SK-N-SH (cell line): ENCODE results near the gene ICE1. TPM values are rescaled to one million over a fixed set of nuclear protein-coding genes. Genes with fewer than 3 reads are reported as not detected.

ENCODE experiments used
- CTCF ChIA-PET: fragments of 300-600, 350-600 bp; formaldehyde crosslinking; extraction: SDS; loops from one replicate; lab custom pipeline; 2021; lab: Yijun Ruan, JAX
- POLR2A ChIA-PET: fragments of 350-600 bp; sonication (Branson Sonifier 250); formaldehyde crosslinking; extraction: SDS; loops from one replicate; lab custom pipeline; 2020; ENCODE audit warnings: antibody characterized with exemption, inconsistent platforms; lab: Yijun Ruan, JAX
- DNase-seq: peaks from one replicate; pipeline ENCODE4 v3.0.0; 2012
- H2AFZ ChIP-seq: fragments of 200-600 bp; sonication (generic); 2 replicates; pipeline ENCODE4 v1.8.1; 2016; ENCODE audit warnings: antibody characterized with exemption, mild to moderate bottlenecking, low read depth
- H3F3A ChIP-seq: fragments of 200-600 bp; sonication (generic); replicated peaks from 2 replicates; pipeline ENCODE3; 2016; ENCODE audit warnings: antibody characterized with exemption, mild to moderate bottlenecking; ENCODE audit not compliant: insufficient read depth
- H3K27ac ChIP-seq, 2 experiments: fragments of 200-500 bp in 1 of 2; fragments of 200-600 bp in 1 of 2; sonication (Bioruptor generic) in 1 of 2; sonication (generic), shearing (Covaris generic) in 1 of 2; 2 replicates each; pipeline versions ENCODE4 v1.5.1 to v1.6.1; 2014 to 2016; ENCODE audit warnings: low read depth in 2 of 2, inconsistent platforms in 1 of 2, low read length in 1 of 2, mild to moderate bottlenecking in 1 of 2, mixed read lengths in 1 of 2
- H3K27me3 ChIP-seq: fragments of 200-600 bp; sonication (generic), shearing (Covaris generic); 2 replicates; pipeline ENCODE4 v1.6.1; 2016; ENCODE audit warnings: mixed run types; ENCODE audit not compliant: insufficient read depth
- H3K36me3 ChIP-seq, 2 experiments: fragments of 200-500 bp in 1 of 2; fragments of 200-600 bp in 1 of 2; sonication (Bioruptor generic) in 1 of 2; sonication (generic) in 1 of 2; replicated peaks in 1 of 2; 2 replicates each; pipeline versions ENCODE3 to v1.5.1; 2014 to 2016; ENCODE audit warnings: low read length in 1 of 2, mild to moderate bottlenecking in 1 of 2; ENCODE audit not compliant: insufficient read depth in 2 of 2, control insufficient read depth in 1 of 2
- H3K4me1 ChIP-seq, 2 experiments: fragments of 200-500 bp in 1 of 2; fragments of 200-600 bp in 1 of 2; sonication (Bioruptor generic) in 1 of 2; sonication (generic), shearing (Covaris generic) in 1 of 2; 2 replicates each; pipeline versions ENCODE4 v1.5.1 to v1.6.1; 2014 to 2016; ENCODE audit warnings: low read depth in 1 of 2, low read length in 1 of 2, mixed run types in 1 of 2; ENCODE audit not compliant: insufficient read depth in 2 of 2, control insufficient read depth in 1 of 2
- H3K4me2 ChIP-seq: fragments of 200-600 bp; sonication (generic), shearing (Covaris generic); 2 replicates; pipeline ENCODE4 v1.6.1; 2017; ENCODE audit warnings: mixed run types
- H3K4me3 ChIP-seq, 2 experiments: fragments of 200-500 bp in 1 of 2; fragments of 200-600 bp in 1 of 2; sonication (Bioruptor generic) in 1 of 2; sonication (generic), shearing (Covaris generic) in 1 of 2; 2 replicates each; pipeline versions ENCODE4 v1.5.1 to v1.8.1; 2014 to 2016; ENCODE audit warnings: low read depth in 2 of 2, inconsistent platforms in 1 of 2, low read length in 1 of 2, mild to moderate bottlenecking in 1 of 2, mixed read lengths in 1 of 2, moderate library complexity in 1 of 2
- H3K79me2 ChIP-seq: fragments of 200-600 bp; sonication (generic); 2 replicates; pipeline ENCODE4 v1.8.1; 2017; ENCODE audit warnings: mild to moderate bottlenecking; ENCODE audit not compliant: insufficient read depth
- H3K9ac ChIP-seq: fragments of 200-600 bp; sonication (generic); 2 replicates; pipeline ENCODE4 v1.6.1; 2017; ENCODE audit warnings: mixed run types
- H3K9me2 ChIP-seq: fragments of 200-600 bp; sonication (generic); 2 replicates; pipeline ENCODE4 v1.6.1; 2017; ENCODE audit warnings: mixed run types
- H3K9me3 ChIP-seq: fragments of 200-600 bp; sonication (generic); 2 replicates; pipeline ENCODE4 v1.6.1; 2017; ENCODE audit warnings: mixed run types, mild to moderate bottlenecking, moderate library complexity
- H4K20me1 ChIP-seq: fragments of 200-600 bp; sonication (generic); 2 replicates; pipeline ENCODE4 v1.6.1; 2017; ENCODE audit warnings: mild to moderate bottlenecking, mixed run types; ENCODE audit not compliant: insufficient read depth
- CHD2 ChIP-seq: fragments of 150-350 bp; IDR thresholded peaks from 2 replicates; pipeline ENCODE4 v1.6.1; 2018; ENCODE audit warnings: low read length; ENCODE audit not compliant: partially characterized antibody
- EZH2phosphoT487 ChIP-seq: fragments of 200-600 bp; sonication (generic); IDR thresholded peaks from 2 replicates; pipeline ENCODE4 v1.6.1; 2017; ENCODE audit warnings: low read depth, mixed run types, mild to moderate bottlenecking, antibody characterized with exemption, moderate library complexity, borderline replicate concordance
- RFX5 ChIP-seq: IDR thresholded peaks from 2 replicates; pipeline ENCODE4 v1.6.1; 2012; ENCODE audit warnings: mild to moderate bottlenecking, improper control_type of control experiment, low read length
- SIN3A ChIP-seq: IDR thresholded peaks from 2 replicates; pipeline ENCODE4 v1.6.1; 2012; ENCODE audit warnings: low read depth, mild to moderate bottlenecking, low read length, moderate library complexity, borderline replicate concordance
- SMC3 ChIP-seq: IDR thresholded peaks from 2 replicates; pipeline ENCODE4 v1.6.1; 2012; ENCODE audit warnings: low read depth, low read length, improper control_type of control experiment
- TCF12 ChIP-seq: IDR thresholded peaks from 2 replicates; pipeline ENCODE4 v1.4.0; 2012
- YY1 ChIP-seq: IDR thresholded peaks from 2 replicates; pipeline ENCODE4 v1.4.0; 2012; ENCODE audit warnings: low read depth, mild to moderate bottlenecking
- WGBS: methylation state at CpG from one replicate; pipeline ENCODE4 v1.1.6; 2017; ENCODE audit warnings: low lambda C conversion rate; 5-methylcytosine and 5-hydroxymethylcytosine counted together
- polyA plus RNA-seq, 3 experiments: library from polyadenylated mRNA; depleted of rRNA; stranded (reverse); fragments of >200 nt; gene quantifications; 2 replicates each; pipeline ENCODE4 v1.2.3, GENCODE V29; 2012
- TF ChIP-seq, protein P1 (sequence below): IDR thresholded peaks from 2 replicates; pipeline ENCODE4 v1.4.0; 2012; ENCODE audit warnings: low read depth
- TF ChIP-seq, protein P2 (sequence below): fragments of 200-600 bp; sonication (generic); IDR thresholded peaks from 2 replicates; pipeline ENCODE4 v1.6.1; 2017; ENCODE audit warnings: antibody characterized with exemption, mild to moderate bottlenecking, moderate library complexity
- TF ChIP-seq, protein P3 (sequence below): IDR thresholded peaks from 2 replicates; pipeline ENCODE4 v1.6.1; 2012; ENCODE audit warnings: mild to moderate bottlenecking, low read depth, low read length, moderate library complexity

Gene ICE1
- polyA plus RNA-seq, 1 of the 3 experiments (the other 2 are of a cell fraction), result 9.4 TPM

DNA sequence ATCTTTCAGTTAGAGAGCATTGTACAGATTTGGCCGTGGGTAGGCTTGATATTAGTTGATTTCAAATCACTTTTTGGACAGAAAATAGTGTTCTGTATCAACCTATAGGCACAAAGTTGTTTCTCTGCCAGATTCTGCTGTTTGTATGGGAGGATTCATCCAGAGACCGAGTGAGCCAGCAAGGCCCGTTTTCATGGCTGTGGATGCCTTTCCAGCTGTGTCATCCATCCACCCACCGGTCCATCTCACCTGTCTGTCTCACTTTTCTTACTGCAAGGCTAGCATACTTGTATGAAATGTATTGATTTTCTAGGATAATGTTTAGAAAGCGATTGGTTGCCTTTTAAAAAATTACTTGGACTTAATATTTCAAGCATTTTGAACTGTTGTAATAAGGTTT, 34.4 kb downstream of the ICE1 start:
- DNase-seq, result no peak
- Histone ChIP-seq H3K4me2 (no peak overlapping the region), H3K9me2 (no peaks in the 10 kb centered on the region), H3K36me3 (peaks cover 90 to 93% of the 10 kb centered on the region in 2 experiments), H3K4me1 (no peaks in the 10 kb centered on the region), H4K20me1 (no peaks in the 10 kb centered on the region), H3K79me2 (no peaks in the 10 kb centered on the region; the same call in 1 of the 2 replicates)
- CTCF ChIA-PET, result interaction anchor here (1.0 kb wide), 1 partner anchor 16 kb away, joined by 3 read pairs; no protein-coding TSS in a partner anchor
- WGBS, result 88% methylated on average over 5 of the region's 5 CpGs
- no peak for TF ChIP-seq YY1
- no peak for TF ChIP-seq EZH2phosphoT487
- TF ChIP-seq RFX5, result no peak
- TF ChIP-seq TCF12, result no peak
- TF ChIP-seq, protein P1, sequence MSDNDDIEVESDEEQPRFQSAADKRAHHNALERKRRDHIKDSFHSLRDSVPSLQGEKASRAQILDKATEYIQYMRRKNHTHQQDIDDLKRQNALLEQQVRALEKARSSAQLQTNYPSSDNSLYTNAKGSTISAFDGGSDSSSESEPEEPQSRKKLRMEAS, result no peak
- TF ChIP-seq SMC3, result no peak
- no peak for TF ChIP-seq SIN3A
- TF ChIP-seq, protein P2, sequence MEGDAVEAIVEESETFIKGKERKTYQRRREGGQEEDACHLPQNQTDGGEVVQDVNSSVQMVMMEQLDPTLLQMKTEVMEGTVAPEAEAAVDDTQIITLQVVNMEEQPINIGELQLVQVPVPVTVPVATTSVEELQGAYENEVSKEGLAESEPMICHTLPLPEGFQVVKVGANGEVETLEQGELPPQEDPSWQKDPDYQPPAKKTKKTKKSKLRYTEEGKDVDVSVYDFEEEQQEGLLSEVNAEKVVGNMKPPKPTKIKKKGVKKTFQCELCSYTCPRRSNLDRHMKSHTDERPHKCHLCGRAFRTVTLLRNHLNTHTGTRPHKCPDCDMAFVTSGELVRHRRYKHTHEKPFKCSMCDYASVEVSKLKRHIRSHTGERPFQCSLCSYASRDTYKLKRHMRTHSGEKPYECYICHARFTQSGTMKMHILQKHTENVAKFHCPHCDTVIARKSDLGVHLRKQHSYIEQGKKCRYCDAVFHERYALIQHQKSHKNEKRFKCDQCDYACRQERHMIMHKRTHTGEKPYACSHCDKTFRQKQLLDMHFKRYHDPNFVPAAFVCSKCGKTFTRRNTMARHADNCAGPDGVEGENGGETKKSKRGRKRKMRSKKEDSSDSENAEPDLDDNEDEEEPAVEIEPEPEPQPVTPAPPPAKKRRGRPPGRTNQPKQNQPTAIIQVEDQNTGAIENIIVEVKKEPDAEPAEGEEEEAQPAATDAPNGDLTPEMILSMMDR, result no peak
- no peak for TF ChIP-seq CHD2
- TF ChIP-seq, all 33 proteins: peak for 0
- no peak overlapping the region for H3K9ac ChIP-seq
- no peaks in the 10 kb centered on the region for H3K27me3 ChIP-seq
- no peak overlapping the region for H3K4me3 ChIP-seq
- H3K27ac ChIP-seq, result no peak overlapping the region
- no peaks in the 10 kb centered on the region for H3K9me3 ChIP-seq
- POLR2A ChIA-PET, result no interaction called here
- H3F3A ChIP-seq, result peaks cover 4% of the 10 kb centered on the region
- no peak overlapping the region for H2AFZ ChIP-seq

DNA sequence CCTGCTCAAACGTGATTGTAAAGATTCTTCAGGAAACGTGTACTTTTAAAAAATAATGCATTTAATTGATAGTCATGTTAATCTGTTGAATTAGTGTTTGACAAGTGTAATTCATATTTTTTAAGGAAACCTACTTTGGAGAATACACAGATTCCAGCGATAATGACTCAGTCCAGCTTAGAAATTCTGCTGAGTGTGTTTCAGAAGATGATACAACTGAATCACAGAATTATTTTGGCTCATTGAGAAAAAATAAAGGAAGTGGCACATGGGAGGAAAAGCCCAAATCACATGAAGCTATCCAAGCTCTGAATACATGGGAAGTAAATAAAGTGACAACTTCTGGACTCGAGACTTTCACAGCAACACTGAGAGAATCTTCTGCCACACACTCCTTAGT, 37.8 kb downstream of the ICE1 start:
- Histone ChIP-seq H3K9ac (no peak overlapping the region), H4K20me1 (no peaks in the 10 kb centered on the region), H3K9me3 (no peaks in the 10 kb centered on the region), H3K79me2 (no peaks in the 10 kb centered on the region; the same call in 1 of the 2 replicates), H3K36me3 (peaks cover 64 to 86% of the 10 kb centered on the region in 2 experiments), H3K4me2 (no peak overlapping the region), H3K27ac (no peak overlapping the region), H3K27me3 (no peaks in the 10 kb centered on the region), H3K4me1 (no peaks in the 10 kb centered on the region), H3F3A (no peaks in the 10 kb centered on the region), H2AFZ (no peak overlapping the region), H3K4me3 (no peak overlapping the region), H3K9me2 (no peaks in the 10 kb centered on the region)
- WGBS, result 89% methylated on average over 4 of the region's 4 CpGs
- POLR2A ChIA-PET, result no interaction called here
- CTCF ChIA-PET, result no interaction called here
- TF ChIP-seq SIN3A, result no peak
- TF ChIP-seq, protein P3, sequence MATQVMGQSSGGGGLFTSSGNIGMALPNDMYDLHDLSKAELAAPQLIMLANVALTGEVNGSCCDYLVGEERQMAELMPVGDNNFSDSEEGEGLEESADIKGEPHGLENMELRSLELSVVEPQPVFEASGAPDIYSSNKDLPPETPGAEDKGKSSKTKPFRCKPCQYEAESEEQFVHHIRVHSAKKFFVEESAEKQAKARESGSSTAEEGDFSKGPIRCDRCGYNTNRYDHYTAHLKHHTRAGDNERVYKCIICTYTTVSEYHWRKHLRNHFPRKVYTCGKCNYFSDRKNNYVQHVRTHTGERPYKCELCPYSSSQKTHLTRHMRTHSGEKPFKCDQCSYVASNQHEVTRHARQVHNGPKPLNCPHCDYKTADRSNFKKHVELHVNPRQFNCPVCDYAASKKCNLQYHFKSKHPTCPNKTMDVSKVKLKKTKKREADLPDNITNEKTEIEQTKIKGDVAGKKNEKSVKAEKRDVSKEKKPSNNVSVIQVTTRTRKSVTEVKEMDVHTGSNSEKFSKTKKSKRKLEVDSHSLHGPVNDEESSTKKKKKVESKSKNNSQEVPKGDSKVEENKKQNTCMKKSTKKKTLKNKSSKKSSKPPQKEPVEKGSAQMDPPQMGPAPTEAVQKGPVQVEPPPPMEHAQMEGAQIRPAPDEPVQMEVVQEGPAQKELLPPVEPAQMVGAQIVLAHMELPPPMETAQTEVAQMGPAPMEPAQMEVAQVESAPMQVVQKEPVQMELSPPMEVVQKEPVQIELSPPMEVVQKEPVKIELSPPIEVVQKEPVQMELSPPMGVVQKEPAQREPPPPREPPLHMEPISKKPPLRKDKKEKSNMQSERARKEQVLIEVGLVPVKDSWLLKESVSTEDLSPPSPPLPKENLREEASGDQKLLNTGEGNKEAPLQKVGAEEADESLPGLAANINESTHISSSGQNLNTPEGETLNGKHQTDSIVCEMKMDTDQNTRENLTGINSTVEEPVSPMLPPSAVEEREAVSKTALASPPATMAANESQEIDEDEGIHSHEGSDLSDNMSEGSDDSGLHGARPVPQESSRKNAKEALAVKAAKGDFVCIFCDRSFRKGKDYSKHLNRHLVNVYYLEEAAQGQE, result no peak
- DNase-seq, result no peak
